ENCODE data around the gene BCL6. TPM values are rescaled to one million over a fixed set of nuclear protein-coding genes. Genes with fewer than 3 reads are reported as not detected.

BCL6 gene
- polyA plus RNA-seq, 3 donors = 33.2 to 349 (median 34.9) TPM

DNA sequence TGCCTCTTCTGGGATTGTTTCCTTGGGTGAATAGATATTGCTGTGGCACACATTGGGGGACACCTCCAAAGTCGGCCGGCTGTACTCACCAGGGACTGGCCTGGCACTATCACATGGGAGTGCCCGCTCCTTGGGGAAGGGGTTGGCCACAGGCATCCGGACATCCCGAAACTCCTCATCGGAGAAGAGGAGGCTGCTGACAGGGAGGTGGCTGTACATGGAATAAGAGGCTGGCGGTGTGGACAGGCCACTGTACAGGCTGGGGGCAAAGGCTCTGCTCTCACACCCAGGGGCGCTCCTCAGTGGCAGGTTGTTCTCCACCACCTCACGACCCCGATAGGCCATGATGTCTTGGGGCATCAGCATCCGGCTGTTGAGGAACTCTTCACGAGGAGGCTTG, 15.7 kb downstream of the BCL6 start:
- DNase-seq = no peak
- no peaks in the 10 kb centered on the region for H3K27me3 ChIP-seq (ENCODE audit: control insufficient read depth in 2 of 2, insufficient read depth in 2 of 2, low read length in 2 of 2)
- H2AFZ ChIP-seq (ENCODE audit: insufficient read depth, low read depth, low read length, poor library complexity, severe bottlenecking) = no peak overlapping the region
- peak overlapping the region in 1 of 7 donors; percentile 74 for H3K27ac Mint-ChIP-seq
- peaks cover 99 to 100% of the 10 kb centered on the region in 2 donors for H3K36me3 Mint-ChIP-seq
- TF ChIP-seq, protein P1, sequence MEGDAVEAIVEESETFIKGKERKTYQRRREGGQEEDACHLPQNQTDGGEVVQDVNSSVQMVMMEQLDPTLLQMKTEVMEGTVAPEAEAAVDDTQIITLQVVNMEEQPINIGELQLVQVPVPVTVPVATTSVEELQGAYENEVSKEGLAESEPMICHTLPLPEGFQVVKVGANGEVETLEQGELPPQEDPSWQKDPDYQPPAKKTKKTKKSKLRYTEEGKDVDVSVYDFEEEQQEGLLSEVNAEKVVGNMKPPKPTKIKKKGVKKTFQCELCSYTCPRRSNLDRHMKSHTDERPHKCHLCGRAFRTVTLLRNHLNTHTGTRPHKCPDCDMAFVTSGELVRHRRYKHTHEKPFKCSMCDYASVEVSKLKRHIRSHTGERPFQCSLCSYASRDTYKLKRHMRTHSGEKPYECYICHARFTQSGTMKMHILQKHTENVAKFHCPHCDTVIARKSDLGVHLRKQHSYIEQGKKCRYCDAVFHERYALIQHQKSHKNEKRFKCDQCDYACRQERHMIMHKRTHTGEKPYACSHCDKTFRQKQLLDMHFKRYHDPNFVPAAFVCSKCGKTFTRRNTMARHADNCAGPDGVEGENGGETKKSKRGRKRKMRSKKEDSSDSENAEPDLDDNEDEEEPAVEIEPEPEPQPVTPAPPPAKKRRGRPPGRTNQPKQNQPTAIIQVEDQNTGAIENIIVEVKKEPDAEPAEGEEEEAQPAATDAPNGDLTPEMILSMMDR (IDR thresholded peaks at IDR 0.05) = no peak
- 96% methylated on average over 8 of the region's 12 CpGs for WGBS (ENCODE audit: insufficient coverage)
- intact Hi-C loops (cut with micrococcal nuclease) = no loop called here
- peaks cover 0 to 2% (median 0%) of the 10 kb centered on the region in 3 donors for H3K27me3 Mint-ChIP-seq (ENCODE audit: low read depth in 3 of 3)
- no peak overlapping the region for H3K4me3 ChIP-seq (replicated peaks in 1 of 3; ENCODE audit: low read depth in 2 of 3, low read length in 3 of 3)
- H3K79me2 ChIP-seq (ENCODE audit: insufficient read depth, low read length) = peaks cover 2% of the 10 kb centered on the region
- H3K36me3 ChIP-seq (replicated peaks in 1 of 2; ENCODE audit: control insufficient read depth in 1 of 2, insufficient read depth in 2 of 2, low read length in 2 of 2) = peaks cover 100% of the 10 kb centered on the region in 2 donors
- H4K20me1 ChIP-seq (ENCODE audit: insufficient read depth, low read length) = peaks cover 100% of the 10 kb centered on the region
- H3K9me3 ChIP-seq (replicated peaks in 1 of 2; ENCODE audit: control insufficient read depth in 1 of 2, insufficient read depth in 1 of 2, low read length in 2 of 2) = no peaks in the 10 kb centered on the region
- H3K4me2 ChIP-seq (replicated peaks; ENCODE audit: extremely low read depth, low read length, poor library complexity, severe bottlenecking) = no peak overlapping the region
- no peaks in the 10 kb centered on the region for H3K4me1 Mint-ChIP-seq
- H3K27ac ChIP-seq (ENCODE audit: low read depth in 1 of 2, low read length in 2 of 2) = no peak overlapping the region
- H3K4me3 Mint-ChIP-seq = no peak overlapping the region
- H3K9ac ChIP-seq (ENCODE audit: insufficient read depth, low read length, poor library complexity, severe bottlenecking) = no peak overlapping the region
- H3K9me3 Mint-ChIP-seq = no peaks in the 10 kb centered on the region
- H3K4me1 ChIP-seq (ENCODE audit: control insufficient read depth in 1 of 2, insufficient read depth in 2 of 2, low read length in 2 of 2) = no peaks in the 10 kb centered on the region

- Histone ChIP-seq H3K4me1 (ENCODE audit: control insufficient read depth in 1 of 2, insufficient read depth in 2 of 2, low read length in 2 of 2) (no peaks in the 10 kb centered on the region), H3K4me2 (replicated peaks; ENCODE audit: extremely low read depth, low read length, poor library complexity, severe bottlenecking) (no peak overlapping the region), H2AFZ (ENCODE audit: insufficient read depth, low read depth, low read length, poor library complexity, severe bottlenecking) (no peak overlapping the region), H3K9me3 (replicated peaks in 1 of 2; ENCODE audit: control insufficient read depth in 1 of 2, insufficient read depth in 1 of 2, low read length in 2 of 2) (no peaks in the 10 kb centered on the region), H3K79me2 (ENCODE audit: insufficient read depth, low read length) (no peaks in the 10 kb centered on the region), H3K27ac (ENCODE audit: low read depth in 1 of 2, low read length in 2 of 2) (peak overlapping the region in 1 of 2 donors; percentile 2), H4K20me1 (ENCODE audit: insufficient read depth, low read length) (peaks cover 100% of the 10 kb centered on the region), H3K36me3 (replicated peaks in 1 of 2; ENCODE audit: control insufficient read depth in 1 of 2, insufficient read depth in 2 of 2, low read length in 2 of 2) (peaks cover 100% of the 10 kb centered on the region in 2 donors), H3K9ac (ENCODE audit: insufficient read depth, low read length, poor library complexity, severe bottlenecking) (no peak overlapping the region), H3K4me3 (replicated peaks in 1 of 3; ENCODE audit: low read depth in 2 of 3, low read length in 3 of 3) (no peak overlapping the region), H3K27me3 (ENCODE audit: control insufficient read depth in 2 of 2, insufficient read depth in 2 of 2, low read length in 2 of 2) (no peaks in the 10 kb centered on the region)
- no peak for DNase-seq
- intact Hi-C loops (cut with micrococcal nuclease) = no loop called here
- H3K27ac Mint-ChIP-seq = peak overlapping the region in 2 of 7 donors; percentile 15 to 46
- H3K4me3 Mint-ChIP-seq = peak overlapping the region in 1 of 2 donors; percentile 41
- TF ChIP-seq, protein P1 (IDR thresholded peaks at IDR 0.05) = no peak
- H3K4me1 Mint-ChIP-seq = no peaks in the 10 kb centered on the region
- H3K36me3 Mint-ChIP-seq = peaks cover 99 to 100% of the 10 kb centered on the region in 2 donors
- WGBS (ENCODE audit: insufficient coverage) = 98% methylated on average over 9 of the region's 13 CpGs
- H3K9me3 Mint-ChIP-seq = no peaks in the 10 kb centered on the region
- peaks cover 0 to 2% (median 0%) of the 10 kb centered on the region in 3 donors for H3K27me3 Mint-ChIP-seq (ENCODE audit: low read depth in 3 of 3)
Measured at GRCh38 chr3:187728940-187729583, 16.2 kb downstream of the BCL6 start.

Data from CD14-positive monocyte (primary cell).